Tibial nerve (tissue), 4 donors: ENCODE results near the gene GRID1.

ENCODE experiments used
- EP300 ChIP-seq, 2 donors: sonication (generic); formaldehyde crosslinking; IDR thresholded peaks; one replicate each; pipeline ENCODE4 v1.6.1; 2017; ENCODE audit warnings: antibody characterized with exemption in 2 of 2, mild to moderate bottlenecking in 1 of 2
- TF ChIP-seq, protein P1 (sequence below), 5 experiments: fragments of 200-600 bp in 3 of 5; fragments of 450-650 bp in 2 of 5; sonication (generic) in 3 of 5; IDR thresholded peaks; one replicate each; pipeline ENCODE4 v1.5.1; 2016 to 2019; ENCODE audit warnings: antibody characterized with exemption in 5 of 5, mild to moderate bottlenecking in 3 of 5, moderate library complexity in 2 of 5

DNA sequence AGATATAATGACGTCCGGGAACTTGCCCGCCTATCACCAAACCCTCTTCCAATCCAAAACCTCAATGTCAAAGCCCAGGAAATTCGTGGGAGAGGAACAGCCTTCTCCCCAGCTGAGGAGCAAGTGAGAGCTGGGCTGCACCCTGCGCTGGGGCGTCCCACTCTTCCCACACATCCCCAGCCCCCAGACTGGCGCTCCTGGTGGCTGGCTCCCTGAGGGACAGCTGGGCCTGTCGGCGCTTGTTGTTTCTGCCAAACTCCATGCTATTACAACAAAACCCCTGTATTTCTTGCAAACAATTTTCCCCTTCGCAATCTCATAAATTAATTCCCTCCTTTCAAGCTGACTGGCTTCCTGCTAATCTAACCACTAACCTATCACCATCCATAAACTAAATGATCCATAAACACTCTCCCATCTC, 53.0 kb downstream of the GRID1 start:
- TF ChIP-seq, protein P1, sequence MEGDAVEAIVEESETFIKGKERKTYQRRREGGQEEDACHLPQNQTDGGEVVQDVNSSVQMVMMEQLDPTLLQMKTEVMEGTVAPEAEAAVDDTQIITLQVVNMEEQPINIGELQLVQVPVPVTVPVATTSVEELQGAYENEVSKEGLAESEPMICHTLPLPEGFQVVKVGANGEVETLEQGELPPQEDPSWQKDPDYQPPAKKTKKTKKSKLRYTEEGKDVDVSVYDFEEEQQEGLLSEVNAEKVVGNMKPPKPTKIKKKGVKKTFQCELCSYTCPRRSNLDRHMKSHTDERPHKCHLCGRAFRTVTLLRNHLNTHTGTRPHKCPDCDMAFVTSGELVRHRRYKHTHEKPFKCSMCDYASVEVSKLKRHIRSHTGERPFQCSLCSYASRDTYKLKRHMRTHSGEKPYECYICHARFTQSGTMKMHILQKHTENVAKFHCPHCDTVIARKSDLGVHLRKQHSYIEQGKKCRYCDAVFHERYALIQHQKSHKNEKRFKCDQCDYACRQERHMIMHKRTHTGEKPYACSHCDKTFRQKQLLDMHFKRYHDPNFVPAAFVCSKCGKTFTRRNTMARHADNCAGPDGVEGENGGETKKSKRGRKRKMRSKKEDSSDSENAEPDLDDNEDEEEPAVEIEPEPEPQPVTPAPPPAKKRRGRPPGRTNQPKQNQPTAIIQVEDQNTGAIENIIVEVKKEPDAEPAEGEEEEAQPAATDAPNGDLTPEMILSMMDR (IDR thresholded peaks at IDR 0.05) = no peak
- no peak for TF ChIP-seq EP300 (IDR thresholded peaks at IDR 0.05)
